K562 (cell line): ENCODE results near the gene EHBP1. TPM values are rescaled to one million over a fixed set of nuclear protein-coding genes. Genes with fewer than 3 reads are reported as not detected.

Source experiments
- ATAC-seq: fragments of 200-7000 bp; cut with Tn5 transposase; 3 replicates; pipeline ENCODE4 v1.9.1; 2020; ENCODE audit warnings: moderate library complexity
- BruUV-seq: library from RNA; stranded (reverse); fragments of 400-500 nt; replicated peaks from 2 replicates; lab custom pipeline; 2021; lab: Mats Ljungman, UMichigan
- CTCF ChIA-PET: fragments of 300-600 bp; formaldehyde crosslinking; extraction: SDS; loops from one replicate; lab custom pipeline; 2021; ENCODE audit warnings: low intra/inter-chr PET ratio; lab: Yijun Ruan, JAX
- POLR2A ChIA-PET: fragments of 300-600, 350-650 bp; sonication (Branson Sonifier 250); formaldehyde crosslinking; extraction: SDS; loops from one replicate; lab custom pipeline; 2021; ENCODE audit warnings: antibody characterized with exemption, inconsistent platforms; lab: Yijun Ruan, JAX
- DNase-seq, 4 experiments: peaks; one replicate each; pipeline versions ENCODE4 v3.0.0 to v3.0.0-alpha.2; 2011 to 2018; ENCODE audit warnings: low spot score in 3 of 4, mixed read lengths in 3 of 4; ENCODE audit errors: extremely low read depth in 1 of 4
- FAIRE-seq: peaks from 2 replicates; lab custom pipeline; 2011; peaks lifted over from hg19 to GRCh38; lab: Jason Lieb, UNC
- H2AFZ ChIP-seq: 2 replicates; pipeline ENCODE4 v1.6.0; 2011; ENCODE audit warnings: low read depth, low read length, control low read depth, inconsistent platforms
- H3K27ac ChIP-seq: fragments of 200-600 bp; 3 replicates; pipeline ENCODE4 v1.8.0; 2011; ENCODE audit warnings: low read depth, mild to moderate bottlenecking, control low read depth, inconsistent platforms, low read length, moderate library complexity, mixed read lengths; ENCODE audit errors: extremely low read depth
- H3K27me3 ChIP-seq, 2 experiments: fragments of 300-600 bp in 1 of 2; 2 replicates in 1 of 2; 3 replicates in 1 of 2; pipeline versions ENCODE4 v1.6.0 to v1.8.0; 2011; ENCODE audit warnings: inconsistent platforms in 2 of 2, low read length in 2 of 2, mild to moderate bottlenecking in 1 of 2, mixed read lengths in 1 of 2, moderate library complexity in 1 of 2; ENCODE audit not compliant: control insufficient read depth in 2 of 2, insufficient read depth in 2 of 2
- H3K36me3 ChIP-seq: fragments of 300-600 bp; 3 replicates; pipeline ENCODE4 v1.8.0; 2011; ENCODE audit warnings: mild to moderate bottlenecking, low read length, inconsistent platforms; ENCODE audit not compliant: control insufficient read depth, insufficient read depth
- H3K4me1 ChIP-seq, 2 experiments: fragments of 200-600 bp in 1 of 2; replicated peaks in 1 of 2; 2 replicates in 1 of 2; 3 replicates in 1 of 2; pipeline versions ENCODE4 v1.5.1 to v1.8.0; 2011; ENCODE audit warnings: inconsistent platforms in 2 of 2, low read length in 2 of 2, mild to moderate bottlenecking in 1 of 2, mixed read lengths in 1 of 2, moderate library complexity in 1 of 2; ENCODE audit not compliant: control insufficient read depth in 2 of 2, insufficient read depth in 2 of 2
- H3K4me2 ChIP-seq: 2 replicates; pipeline ENCODE4 v1.6.1; 2011; ENCODE audit warnings: low read length, control low read depth, inconsistent platforms, mixed read lengths; ENCODE audit not compliant: insufficient read depth
- H3K4me3 ChIP-seq: fragments of 200-600 bp; sonication (generic), shearing (Covaris generic); 2 replicates; pipeline ENCODE4 v1.5.1; 2016; ENCODE audit warnings: control low read depth, inconsistent platforms
- H3K79me2 ChIP-seq: fragments of 200-600 bp; 3 replicates; pipeline ENCODE4 v1.8.0; 2011; ENCODE audit warnings: low read length, inconsistent platforms; ENCODE audit not compliant: control insufficient read depth, insufficient read depth
- H3K9ac ChIP-seq, 2 experiments: 2 replicates each; pipeline versions ENCODE4 v1.6.0 to v1.6.1; 2011; ENCODE audit warnings: low read depth in 2 of 2, low read length in 2 of 2, control low read depth in 1 of 2, inconsistent platforms in 1 of 2, mild to moderate bottlenecking in 1 of 2, mixed read lengths in 1 of 2; ENCODE audit not compliant: insufficient read depth in 1 of 2
- H3K9me1 ChIP-seq: one replicate; pipeline ENCODE4 v1.6.0; 2011; ENCODE audit warnings: inconsistent platforms, mild to moderate bottlenecking, low read length, moderate library complexity; ENCODE audit not compliant: control insufficient read depth, insufficient read depth
- H3K9me3 ChIP-seq: replicated peaks from 2 replicates; pipeline ENCODE4 v1.5.1; 2011; ENCODE audit warnings: low read depth, low read length, inconsistent platforms; ENCODE audit not compliant: control insufficient read depth, insufficient read depth
- H4K20me1 ChIP-seq: replicated peaks from 2 replicates; pipeline ENCODE4 v1.6.1; 2011; ENCODE audit warnings: low read length, inconsistent platforms, mixed read lengths; ENCODE audit not compliant: control insufficient read depth, insufficient read depth
- EHMT2 ChIP-seq: fragments of 450-650 bp; IDR thresholded peaks from 2 replicates; pipeline ENCODE4 v1.6.1; 2018; ENCODE audit warnings: antibody characterized with exemption
- POLR2G ChIP-seq: fragments of 200-400 bp; formaldehyde crosslinking; IDR thresholded peaks from 2 replicates; pipeline ENCODE4 v1.6.1; 2017; ENCODE audit warnings: low read depth, mild to moderate bottlenecking, antibody characterized with exemption, low read length, moderate library complexity
- RBFOX2 ChIP-seq: fragments of 200-400 bp; formaldehyde crosslinking; IDR thresholded peaks from 2 replicates; pipeline ENCODE4 v1.6.1; 2017; ENCODE audit warnings: low read depth, mild to moderate bottlenecking, low read length, moderate library complexity
- TBP ChIP-seq: optimal IDR thresholded peaks from 2 replicates; pipeline ENCODE3; 2011; ENCODE audit warnings: low read depth, low read length, improper control_type of control experiment
- whole genome bisulfite sequencing: fragments of 100-300 bp; shearing (Covaris generic); methylation state at CpG from one replicate; pipeline ENCODE4 v1.1.6; 2016; ENCODE audit warnings: low coverage, mixed read lengths; ENCODE audit not compliant: insufficient coverage; ENCODE audit errors: missing lambda C conversion rate; 5-methylcytosine and 5-hydroxymethylcytosine counted together
- in situ Hi-C: fragments of 300-500 bp; cut with MboI; formaldehyde crosslinking; loops from 4 replicates; pipeline ENCODE4 v1.15.0; 2018; ENCODE audit warnings: inconsistent platforms, mixed read lengths
- intact Hi-C: fragments of 100-400 bp; cut with micrococcal nuclease; formaldehyde crosslinking; loops from 2 replicates; pipeline ENCODE4 v1.14.2; 2022
- polyA plus RNA-seq, 8 experiments: library from polyadenylated mRNA; depleted of rRNA in 4 of 8; stranded (reverse) in 5 of 8; unstranded in 3 of 8; fragments of >200 nt; fragmentation: Nextera tagmentation in 2 of 8; fragmentation: Illumina TruSeq in 1 of 8; extraction: Ambion mirVana in 2 of 8; extraction: Trizol in 1 of 8; gene quantifications; 2 replicates each; pipeline versions ENCODE4 v1.2.1 to v1.2.3, GENCODE V29; 2011 to 2014; ENCODE audit warnings: inconsistent platforms in 1 of 8, missing spikeins in 1 of 8
- total RNA-seq, 7 experiments: library from RNA; depleted of rRNA in 6 of 7; stranded (reverse); fragments of >200 nt in 6 of 7; fragmentation: Illumina TruSeq in 2 of 7; extraction: Trizol in 2 of 7; gene quantifications; 2 replicates each; pipeline versions ENCODE4 v1.2.1 to v1.2.3, GENCODE V29; 2011 to 2021; ENCODE audit warnings: low replicate concordance in 1 of 7

The EHBP1 gene
- total and polyA plus RNA-seq, 9 of the 15 experiments (the other 6 are each of a cell fraction or from before 2014, with no cell fraction given), result 8.9 to 26.6 (median 19.3) TPM

- DNase-seq (no peak), FAIRE-seq (no peak), ATAC-seq (no peak)
- H3K79me2 ChIP-seq, result no peaks in the 10 kb centered on the region
- H3K36me3 ChIP-seq, result peaks cover 38% of the 10 kb centered on the region; the same call in 1 of the 3 replicates
- TF ChIP-seq RBFOX2 (0 out of 2 replicates have a peak, but pooled peaks have one; percentile 28), TBP (no peak)
- H3K27ac ChIP-seq, result no peak overlapping the region
- H2AFZ ChIP-seq, result no peak overlapping the region
- H3K4me2 ChIP-seq, result no peak overlapping the region
- H3K4me3 ChIP-seq, result no peak overlapping the region
- WGBS, result 88% methylated on average over 28 of the region's 35 CpGs
- in situ Hi-C loops, result no loop called here
- H3K9ac ChIP-seq, result no peak overlapping the region
- intact Hi-C loops, result no loop called here
- H3K9me3 ChIP-seq, result peaks cover 9% of the 10 kb centered on the region
- H3K9me1 ChIP-seq, result no peaks in the 10 kb centered on the region
- H3K4me1 ChIP-seq, result no peaks in the 10 kb centered on the region
- CTCF ChIA-PET, result no interaction called here
- H3K27me3 ChIP-seq, result no peaks in the 10 kb centered on the region
- no peaks in the 10 kb centered on the region for H4K20me1 ChIP-seq
- POLR2A ChIA-PET, result no interaction called here
- no TSS peak for BruUV-seq
Measured at GRCh38 chr2:63058144-63058920, 352.8 kb downstream of the EHBP1 start.

GRCh38 chr2:63058921-63059792 is 353.6 kb downstream of the EHBP1 start:
- FAIRE-seq (no peak), ATAC-seq (no peak), DNase-seq (no peak)
- Histone ChIP-seq H3K27me3 (no peaks in the 10 kb centered on the region), H3K27ac (no peak overlapping the region), H3K4me2 (no peak overlapping the region), H3K4me3 (no peak overlapping the region), H3K9me3 (peaks cover 9% of the 10 kb centered on the region), H3K79me2 (no peaks in the 10 kb centered on the region), H3K9ac (no peak overlapping the region), H3K4me1 (no peaks in the 10 kb centered on the region), H3K36me3 (peaks cover 30% of the 10 kb centered on the region; the same call in 1 of the 3 replicates), H3K9me1 (no peaks in the 10 kb centered on the region), H2AFZ (no peak overlapping the region), H4K20me1 (no peaks in the 10 kb centered on the region)
- 92% methylated on average over 19 of the region's 67 CpGs for WGBS
- CTCF ChIA-PET, result no interaction called here
- no TSS peak for BruUV-seq
- intact Hi-C loops (no loop called here), in situ Hi-C loops (no loop called here)
- POLR2A ChIA-PET, result no interaction called here
- TF ChIP-seq POLR2G, result peak; percentile 48; the same call in 1 of the 2 replicates
- no peak for TF ChIP-seq EHMT2
